Thyroid gland (tissue), 4 donors: ENCODE measurements around the gene TMCC2.
"Not testable (repeated sequence)": the region's sequence is repeated elsewhere in the genome, so short reads cannot be mapped to it uniquely, and the experiment has no call there.

ENCODE experiments used
- POLR2A ChIP-seq, 2 donors: fragments of 450-650 bp; IDR thresholded peaks; one replicate each; pipeline ENCODE4 v1.6.1; 2017; ENCODE audit warnings: antibody characterized with exemption in 2 of 2, mild to moderate bottlenecking in 2 of 2, moderate library complexity in 1 of 2
- TF ChIP-seq, protein P1 (sequence below), 6 experiments: fragments of 200-600 bp in 3 of 6; fragments of 450-650 bp in 3 of 6; sonication (generic) in 3 of 6; IDR thresholded peaks; one replicate each; pipeline ENCODE4 v1.5.1; 2016 to 2019; ENCODE audit warnings: antibody characterized with exemption in 6 of 6, mild to moderate bottlenecking in 2 of 6, inconsistent platforms in 1 of 6, moderate library complexity in 1 of 6

DNA sequence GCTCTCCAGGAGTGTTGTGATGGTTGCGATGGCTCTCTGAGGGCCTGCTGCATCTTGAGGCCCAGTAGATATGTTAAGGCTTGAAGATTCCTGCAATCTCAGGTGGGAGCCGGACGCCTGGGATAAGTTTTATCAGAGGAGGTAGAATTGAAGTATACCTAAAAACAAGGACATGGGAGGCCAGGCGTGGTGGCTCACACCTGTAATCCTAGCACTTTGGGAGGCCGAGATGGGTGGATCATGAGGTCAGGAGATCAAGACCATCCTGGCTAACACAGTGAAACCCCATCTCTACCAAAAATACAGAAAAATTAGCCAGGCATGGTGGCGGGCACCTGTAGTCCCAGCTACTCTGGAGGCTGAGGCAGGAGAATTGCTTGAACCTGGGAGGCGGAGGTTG is 6.2 kb downstream of the TMCC2 start:
- TF ChIP-seq, protein P1, sequence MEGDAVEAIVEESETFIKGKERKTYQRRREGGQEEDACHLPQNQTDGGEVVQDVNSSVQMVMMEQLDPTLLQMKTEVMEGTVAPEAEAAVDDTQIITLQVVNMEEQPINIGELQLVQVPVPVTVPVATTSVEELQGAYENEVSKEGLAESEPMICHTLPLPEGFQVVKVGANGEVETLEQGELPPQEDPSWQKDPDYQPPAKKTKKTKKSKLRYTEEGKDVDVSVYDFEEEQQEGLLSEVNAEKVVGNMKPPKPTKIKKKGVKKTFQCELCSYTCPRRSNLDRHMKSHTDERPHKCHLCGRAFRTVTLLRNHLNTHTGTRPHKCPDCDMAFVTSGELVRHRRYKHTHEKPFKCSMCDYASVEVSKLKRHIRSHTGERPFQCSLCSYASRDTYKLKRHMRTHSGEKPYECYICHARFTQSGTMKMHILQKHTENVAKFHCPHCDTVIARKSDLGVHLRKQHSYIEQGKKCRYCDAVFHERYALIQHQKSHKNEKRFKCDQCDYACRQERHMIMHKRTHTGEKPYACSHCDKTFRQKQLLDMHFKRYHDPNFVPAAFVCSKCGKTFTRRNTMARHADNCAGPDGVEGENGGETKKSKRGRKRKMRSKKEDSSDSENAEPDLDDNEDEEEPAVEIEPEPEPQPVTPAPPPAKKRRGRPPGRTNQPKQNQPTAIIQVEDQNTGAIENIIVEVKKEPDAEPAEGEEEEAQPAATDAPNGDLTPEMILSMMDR (IDR thresholded peaks at IDR 0.05): not testable (repeated sequence)
- not testable (repeated sequence) for TF ChIP-seq POLR2A (IDR thresholded peaks at IDR 0.05)
